Ascending aorta (tissue), 2 donors: ENCODE results near the gene NETO1. TPM values are rescaled to one million over a fixed set of nuclear protein-coding genes. Genes with fewer than 3 reads are reported as not detected.

Source experiments
- DNase-seq, 2 donors: peaks; one replicate each; pipeline ENCODE4 v3.0.0-alpha.2; 2019; ENCODE audit warnings: low spot score in 2 of 2
- H3K27ac ChIP-seq, 2 donors: fragments of 200-600 bp; sonication (generic); one replicate each; pipeline ENCODE4 v1.5.1; 2016 to 2017; ENCODE audit warnings: mild to moderate bottlenecking in 1 of 2
- H3K27me3 ChIP-seq: fragments of 200-600 bp; sonication (generic); one replicate; pipeline ENCODE4 v1.5.1; 2017
- H3K36me3 ChIP-seq, 2 donors: fragments of 200-600 bp; sonication (generic); one replicate each; pipeline ENCODE4 v1.5.1; 2016
- H3K4me1 ChIP-seq, 2 donors: fragments of 200-600 bp; sonication (generic); one replicate each; pipeline ENCODE4 v1.5.1; 2016 to 2017; ENCODE audit warnings: mild to moderate bottlenecking in 1 of 2
- H3K4me3 ChIP-seq, 2 donors: fragments of 200-600 bp; sonication (generic); one replicate each; pipeline ENCODE4 v1.5.1; 2016 to 2017; ENCODE audit warnings: mild to moderate bottlenecking in 1 of 2
- H3K9me3 ChIP-seq, 2 donors: fragments of 200-600 bp; sonication (generic); one replicate each; pipeline ENCODE4 v1.5.1; 2016
- intact Hi-C: fragments of 100-400 bp; cut with DNase I; formaldehyde crosslinking; loops from one replicate; pipeline ENCODE4 v1.15.1; 2023
- total RNA-seq: library from RNA; depleted of rRNA; stranded (reverse); fragments of >200 nt; gene quantifications from one replicate; pipeline ENCODE4 v1.1.0, GENCODE V29; 2016
- TF ChIP-seq, protein P1 (sequence below), 3 experiments: fragments of 200-600 bp in 2 of 3; fragments of 450-650 bp in 1 of 3; sonication (generic) in 2 of 3; IDR thresholded peaks; one replicate each; pipeline ENCODE4 v1.5.1; 2016 to 2019; ENCODE audit warnings: antibody characterized with exemption in 3 of 3, mild to moderate bottlenecking in 1 of 3, moderate library complexity in 1 of 3

The NETO1 gene
- total RNA-seq, 1 donor from 2014 or later, result not detected

DNA sequence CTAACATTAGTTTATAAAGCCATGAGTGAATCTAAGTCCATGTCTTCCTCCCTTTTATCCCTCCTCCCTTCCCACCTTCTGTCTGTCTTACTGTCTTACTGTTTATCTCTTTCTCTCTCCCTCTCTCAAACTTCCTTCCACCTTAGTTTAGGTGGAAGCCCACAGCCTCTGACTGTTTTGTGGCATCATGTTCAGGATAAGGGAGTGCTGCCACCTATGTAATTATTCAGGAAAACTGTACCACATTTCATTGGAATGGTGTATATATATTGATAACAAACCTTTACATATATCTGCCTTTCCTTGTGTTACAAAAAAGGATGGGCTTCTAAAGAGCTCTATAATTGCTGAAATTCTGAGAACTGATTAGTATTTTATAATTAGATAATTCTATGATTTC, 48.7 kb downstream of the NETO1 start:
- no peaks in the 10 kb centered on the region for H3K27me3 ChIP-seq
- no peak overlapping the region for H3K4me3 ChIP-seq
- intact Hi-C loops, result no loop called here
- H3K36me3 ChIP-seq, result no peaks in the 10 kb centered on the region
- no peak overlapping the region for H3K27ac ChIP-seq
- H3K4me1 ChIP-seq, result no peaks in the 10 kb centered on the region
- no peaks in the 10 kb centered on the region for H3K9me3 ChIP-seq
- DNase-seq, result no peak
- TF ChIP-seq, protein P1, sequence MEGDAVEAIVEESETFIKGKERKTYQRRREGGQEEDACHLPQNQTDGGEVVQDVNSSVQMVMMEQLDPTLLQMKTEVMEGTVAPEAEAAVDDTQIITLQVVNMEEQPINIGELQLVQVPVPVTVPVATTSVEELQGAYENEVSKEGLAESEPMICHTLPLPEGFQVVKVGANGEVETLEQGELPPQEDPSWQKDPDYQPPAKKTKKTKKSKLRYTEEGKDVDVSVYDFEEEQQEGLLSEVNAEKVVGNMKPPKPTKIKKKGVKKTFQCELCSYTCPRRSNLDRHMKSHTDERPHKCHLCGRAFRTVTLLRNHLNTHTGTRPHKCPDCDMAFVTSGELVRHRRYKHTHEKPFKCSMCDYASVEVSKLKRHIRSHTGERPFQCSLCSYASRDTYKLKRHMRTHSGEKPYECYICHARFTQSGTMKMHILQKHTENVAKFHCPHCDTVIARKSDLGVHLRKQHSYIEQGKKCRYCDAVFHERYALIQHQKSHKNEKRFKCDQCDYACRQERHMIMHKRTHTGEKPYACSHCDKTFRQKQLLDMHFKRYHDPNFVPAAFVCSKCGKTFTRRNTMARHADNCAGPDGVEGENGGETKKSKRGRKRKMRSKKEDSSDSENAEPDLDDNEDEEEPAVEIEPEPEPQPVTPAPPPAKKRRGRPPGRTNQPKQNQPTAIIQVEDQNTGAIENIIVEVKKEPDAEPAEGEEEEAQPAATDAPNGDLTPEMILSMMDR (IDR thresholded peaks at IDR 0.05), result no peak

DNA sequence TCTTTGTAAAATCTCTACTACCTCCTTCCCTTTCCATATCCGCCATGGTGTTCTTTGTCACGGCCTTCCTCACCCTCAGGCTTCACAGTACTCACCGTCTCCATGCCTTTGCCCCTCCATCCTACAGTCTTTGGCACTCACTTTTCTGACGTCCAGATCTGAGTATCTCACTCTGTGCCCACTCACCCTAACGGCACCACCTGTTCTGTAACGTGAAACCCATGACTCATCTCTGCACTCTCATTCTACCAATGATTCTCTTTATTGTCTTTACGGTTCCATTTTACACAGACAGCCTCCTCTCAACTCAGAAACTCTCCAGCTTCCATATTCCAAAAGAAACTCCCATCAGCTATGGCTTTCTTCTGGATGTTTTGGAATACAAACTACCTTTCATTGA, 56.7 kb downstream of the NETO1 start:
- Histone ChIP-seq H3K4me1 (no peaks in the 10 kb centered on the region), H3K4me3 (no peak overlapping the region), H3K27ac (no peak overlapping the region), H3K36me3 (no peaks in the 10 kb centered on the region), H3K27me3 (no peaks in the 10 kb centered on the region), H3K9me3 (no peaks in the 10 kb centered on the region)
- no peak for DNase-seq
- TF ChIP-seq, protein P1 (IDR thresholded peaks at IDR 0.05), result no peak
- intact Hi-C loops, result no loop called here

DNA sequence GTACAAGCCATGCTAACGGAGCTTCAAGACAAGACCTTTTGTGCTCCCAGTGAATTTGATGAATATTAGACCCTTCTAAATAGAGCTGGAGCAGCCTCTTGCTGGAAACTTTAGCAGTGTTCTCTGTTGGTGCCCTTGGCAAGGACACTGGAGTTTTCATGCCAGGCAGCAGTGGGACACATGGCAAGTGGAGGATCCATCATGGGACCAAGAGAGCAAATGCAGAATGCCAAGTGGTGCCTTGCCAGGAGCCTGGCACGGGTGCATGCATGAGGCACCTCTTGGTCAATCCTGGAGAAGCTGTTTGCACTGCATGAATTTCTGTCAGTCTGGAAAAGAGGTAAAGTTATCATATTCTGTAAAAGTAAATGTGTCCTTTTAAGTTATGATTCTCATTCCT, 59.1 kb downstream of the NETO1 start:
- no peak for DNase-seq
- no peak overlapping the region for H3K4me3 ChIP-seq
- no peaks in the 10 kb centered on the region for H3K9me3 ChIP-seq
- no peaks in the 10 kb centered on the region for H3K27me3 ChIP-seq
- no peak overlapping the region for H3K27ac ChIP-seq
- H3K4me1 ChIP-seq, result no peaks in the 10 kb centered on the region
- intact Hi-C loops, result no loop called here
- H3K36me3 ChIP-seq, result no peaks in the 10 kb centered on the region
- TF ChIP-seq, protein P1 (IDR thresholded peaks at IDR 0.05), result no peak

DNA sequence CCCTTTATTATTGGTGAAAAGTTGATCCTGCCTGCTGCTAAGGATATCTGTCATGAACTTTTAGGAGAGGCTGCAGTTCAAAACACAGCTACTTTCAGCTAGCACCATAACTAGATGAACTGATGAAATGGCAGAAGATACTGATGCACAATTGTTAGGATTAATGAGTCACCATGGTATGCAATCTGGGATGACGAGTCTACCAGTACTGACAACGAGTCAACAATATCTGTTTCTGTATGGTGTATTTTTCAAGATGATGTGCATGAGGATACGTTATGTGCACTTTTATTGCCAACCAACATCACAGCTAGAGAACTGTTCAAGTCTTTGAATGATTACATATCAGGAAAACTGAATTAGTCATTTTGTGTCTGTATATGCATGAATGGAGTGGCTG, 68.7 kb downstream of the NETO1 start:
- TF ChIP-seq, protein P1 (IDR thresholded peaks at IDR 0.05), result no peak
- Histone ChIP-seq H3K27ac (no peak overlapping the region), H3K9me3 (no peaks in the 10 kb centered on the region), H3K4me3 (no peak overlapping the region), H3K36me3 (no peaks in the 10 kb centered on the region), H3K27me3 (no peaks in the 10 kb centered on the region), H3K4me1 (no peaks in the 10 kb centered on the region)
- intact Hi-C loops, result no loop called here
- DNase-seq, result no peak

DNA sequence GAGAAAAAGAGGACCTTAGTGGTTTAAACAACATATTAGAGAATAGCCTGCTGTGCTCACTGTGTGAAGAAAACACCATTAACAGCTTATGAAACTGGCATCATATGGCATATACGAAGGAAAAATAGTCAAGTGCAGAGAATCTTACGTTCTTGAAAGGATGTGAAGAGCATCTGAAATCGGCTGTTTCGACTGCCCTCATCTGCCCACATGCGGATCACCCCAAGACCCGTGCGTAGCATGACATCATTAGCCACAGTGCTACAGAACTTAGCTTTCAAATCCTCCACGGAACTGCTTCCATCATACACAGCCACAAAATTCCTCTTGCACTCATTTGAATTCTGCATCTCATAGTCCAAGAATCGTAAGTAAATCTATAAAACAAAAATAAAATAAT, 84.3 kb downstream of the NETO1 start:
- Histone ChIP-seq H3K27ac (no peak overlapping the region), H3K4me3 (no peak overlapping the region), H3K27me3 (no peaks in the 10 kb centered on the region), H3K9me3 (no peaks in the 10 kb centered on the region), H3K36me3 (no peaks in the 10 kb centered on the region), H3K4me1 (no peaks in the 10 kb centered on the region)
- no peak for DNase-seq
- intact Hi-C loops, result no loop called here
- TF ChIP-seq, protein P1 (IDR thresholded peaks at IDR 0.05), result no peak

DNA sequence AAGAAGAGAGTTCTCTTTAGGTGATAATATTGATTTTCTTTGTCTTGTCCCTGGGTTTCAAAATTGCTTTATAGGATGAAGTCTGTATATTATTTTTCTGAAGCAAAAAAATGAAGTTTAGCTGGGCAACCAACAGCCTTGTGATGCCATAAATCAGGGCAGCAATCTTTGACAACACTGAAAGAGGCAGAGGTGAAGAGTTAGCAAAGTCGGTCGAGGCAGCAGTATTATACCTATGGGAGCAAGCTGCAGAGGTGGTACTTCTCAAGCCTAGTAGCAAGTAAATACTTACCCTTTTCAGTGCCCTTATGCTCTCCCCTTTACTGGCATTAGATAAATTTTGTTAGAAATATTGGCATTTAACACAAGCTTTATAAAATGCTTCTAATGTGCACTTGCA, 92.9 kb downstream of the NETO1 start:
- H3K27me3 ChIP-seq, result no peaks in the 10 kb centered on the region
- H3K4me1 ChIP-seq, result no peaks in the 10 kb centered on the region
- TF ChIP-seq, protein P1 (IDR thresholded peaks at IDR 0.05), result no peak
- H3K4me3 ChIP-seq, result no peak overlapping the region
- no peaks in the 10 kb centered on the region for H3K9me3 ChIP-seq
- intact Hi-C loops, result no loop called here
- no peak overlapping the region for H3K27ac ChIP-seq
- H3K36me3 ChIP-seq, result no peaks in the 10 kb centered on the region
- no peak for DNase-seq
